IPS-20b (cell line): ENCODE data around the gene IL1A.
"Not testable (repeated sequence)": the region's sequence is repeated elsewhere in the genome, so short reads cannot be mapped to it uniquely, and the experiment has no call there.

Experiments
- H3K27ac ChIP-seq: one replicate; pipeline ENCODE4 v1.5.1; 2013; ENCODE audit warnings: low read length
- H3K27me3 ChIP-seq: 2 replicates; pipeline ENCODE4 v1.6.1; 2013; ENCODE audit warnings: mild to moderate bottlenecking, low read length, inconsistent platforms; ENCODE audit not compliant: insufficient read depth
- H3K36me3 ChIP-seq: 2 replicates; pipeline ENCODE4 v1.6.1; 2013; ENCODE audit warnings: low read depth, mild to moderate bottlenecking, inconsistent platforms, low read length, moderate library complexity; ENCODE audit not compliant: insufficient read depth
- H3K4me1 ChIP-seq: 2 replicates; pipeline ENCODE4 v1.6.1; 2013; ENCODE audit warnings: mild to moderate bottlenecking, control low read depth, inconsistent platforms, low read length, moderate library complexity; ENCODE audit not compliant: insufficient read depth
- H3K4me3 ChIP-seq: 2 replicates; pipeline ENCODE4 v1.5.1; 2013; ENCODE audit warnings: mild to moderate bottlenecking, low read length, inconsistent platforms
- H3K9ac ChIP-seq: 2 replicates; pipeline ENCODE4 v1.6.1; 2013; ENCODE audit warnings: low read depth, mild to moderate bottlenecking, inconsistent platforms, low read length, moderate library complexity
- H3K9me3 ChIP-seq: 2 replicates; pipeline ENCODE4 v1.6.1; 2013; ENCODE audit warnings: mild to moderate bottlenecking, low read depth, low read length, inconsistent platforms; ENCODE audit not compliant: insufficient read depth

IL1A gene, protein sequence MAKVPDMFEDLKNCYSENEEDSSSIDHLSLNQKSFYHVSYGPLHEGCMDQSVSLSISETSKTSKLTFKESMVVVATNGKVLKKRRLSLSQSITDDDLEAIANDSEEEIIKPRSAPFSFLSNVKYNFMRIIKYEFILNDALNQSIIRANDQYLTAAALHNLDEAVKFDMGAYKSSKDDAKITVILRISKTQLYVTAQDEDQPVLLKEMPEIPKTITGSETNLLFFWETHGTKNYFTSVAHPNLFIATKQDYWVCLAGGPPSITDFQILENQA

DNA sequence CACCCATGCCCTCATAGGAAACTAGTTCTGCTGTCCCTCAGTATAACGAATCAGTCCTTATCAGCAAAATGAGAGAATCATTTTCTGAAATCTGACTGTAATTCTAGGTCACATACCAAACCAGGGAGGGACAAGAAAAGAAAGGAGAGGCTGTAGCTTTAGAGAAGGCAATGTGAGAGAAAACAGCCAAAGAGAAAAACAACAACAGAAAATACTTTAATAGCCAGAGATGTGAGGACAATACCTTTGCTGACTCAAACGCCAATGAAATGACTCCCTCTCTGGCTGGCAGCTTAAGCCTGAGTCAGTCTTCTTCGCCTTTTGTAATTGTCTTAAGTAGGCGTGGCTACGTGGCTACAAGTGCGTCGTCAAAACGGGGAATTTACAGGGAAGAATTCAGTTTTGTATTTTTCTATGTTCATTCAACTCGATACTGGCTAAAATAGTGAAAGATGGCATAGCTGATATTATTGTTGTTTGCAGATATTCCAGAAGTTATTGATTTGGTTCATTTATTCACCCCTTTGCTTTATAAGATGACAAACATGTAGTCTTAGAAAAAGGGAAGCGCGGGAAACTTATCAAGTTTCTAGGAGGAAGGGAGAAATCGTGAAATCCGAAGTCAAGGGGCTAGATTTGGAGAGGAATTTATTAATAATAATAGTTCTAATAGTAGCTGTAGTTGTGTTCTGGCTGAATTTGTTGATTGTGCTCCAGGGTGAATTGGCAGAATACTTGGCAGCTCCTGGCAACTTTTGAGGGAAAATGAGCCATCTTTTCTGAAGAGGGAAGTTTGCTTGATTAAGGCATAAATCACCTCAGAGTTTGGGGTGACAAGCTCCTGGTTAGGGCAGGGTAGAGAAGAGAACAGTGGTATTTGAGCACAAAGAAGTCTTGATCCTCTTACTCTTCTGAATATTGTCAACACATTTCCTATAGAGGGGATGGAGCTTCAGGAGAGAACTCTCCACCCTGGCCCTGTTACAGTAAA is at the start of gene IL1A:
TSS of gene IL1A (minus strand) at position 295 of the 991 bp plus-strand sequence. CDS start 723 bp downstream, outside the sequence.
- Histone ChIP-seq H3K27me3 (no peaks in the 10 kb centered on the region), H3K27ac (no peak within 1 kb of the TSS), H3K9ac (no peak within 1 kb of the TSS), H3K4me1 (peaks cover 13% of the 10 kb centered on the region; the same call in 1 of the 2 replicates), H3K4me3 (peak within 1 kb of the TSS; percentile 47; the same call in 1 of the 2 replicates), H3K9me3 (no peaks in the 10 kb centered on the region), H3K36me3 (no peaks in the 10 kb centered on the region; the same call in 1 of the 2 replicates)

DNA sequence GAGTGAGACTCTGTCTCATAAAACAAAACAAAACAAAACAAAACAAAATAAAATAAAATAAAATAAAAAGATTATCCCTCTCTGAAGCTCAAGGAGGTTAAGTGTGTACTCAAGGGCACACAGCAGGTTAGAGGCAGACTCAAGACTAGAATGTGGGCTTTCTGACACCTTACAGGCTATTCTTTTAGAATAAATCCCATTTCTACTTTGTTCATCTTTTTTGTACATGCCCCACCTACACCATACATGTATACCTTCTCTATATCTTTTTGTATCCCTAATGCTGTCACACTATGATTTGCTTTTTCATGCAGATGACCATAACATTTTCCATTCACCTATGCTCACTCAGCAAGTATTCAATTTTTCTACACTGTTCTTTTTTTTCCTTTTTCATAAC is 49.7 kb upstream of the IL1A start:
- H3K27ac ChIP-seq = no peak overlapping the region
- H3K4me3 ChIP-seq = no peak overlapping the region
- H3K27me3 ChIP-seq = no peaks in the 10 kb centered on the region
- H3K36me3 ChIP-seq = no peaks in the 10 kb centered on the region
- H3K9ac ChIP-seq = no peak overlapping the region
- no peaks in the 10 kb centered on the region for H3K9me3 ChIP-seq
- H3K4me1 ChIP-seq = peaks cover 6% of the 10 kb centered on the region

DNA sequence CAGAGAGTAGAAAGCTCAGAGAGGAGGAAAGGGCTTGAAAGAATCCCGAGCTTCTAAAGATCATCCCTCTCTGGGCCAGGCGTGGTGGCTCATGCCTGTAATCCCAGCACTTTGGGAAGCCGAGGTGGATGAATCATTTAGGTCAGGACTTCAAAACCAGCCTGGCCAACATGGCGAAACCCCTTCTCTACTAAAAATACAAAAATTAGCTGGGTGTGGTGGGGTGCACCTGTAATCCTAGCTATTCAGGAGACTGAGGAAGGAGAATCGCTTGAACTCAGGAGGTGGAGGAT is 49.3 kb upstream of the IL1A start:
- not testable (repeated sequence) for H3K9ac ChIP-seq, H3K36me3 ChIP-seq, H3K9me3 ChIP-seq, H3K4me1 ChIP-seq, H3K4me3 ChIP-seq, H3K27ac ChIP-seq, H3K27me3 ChIP-seq

DNA sequence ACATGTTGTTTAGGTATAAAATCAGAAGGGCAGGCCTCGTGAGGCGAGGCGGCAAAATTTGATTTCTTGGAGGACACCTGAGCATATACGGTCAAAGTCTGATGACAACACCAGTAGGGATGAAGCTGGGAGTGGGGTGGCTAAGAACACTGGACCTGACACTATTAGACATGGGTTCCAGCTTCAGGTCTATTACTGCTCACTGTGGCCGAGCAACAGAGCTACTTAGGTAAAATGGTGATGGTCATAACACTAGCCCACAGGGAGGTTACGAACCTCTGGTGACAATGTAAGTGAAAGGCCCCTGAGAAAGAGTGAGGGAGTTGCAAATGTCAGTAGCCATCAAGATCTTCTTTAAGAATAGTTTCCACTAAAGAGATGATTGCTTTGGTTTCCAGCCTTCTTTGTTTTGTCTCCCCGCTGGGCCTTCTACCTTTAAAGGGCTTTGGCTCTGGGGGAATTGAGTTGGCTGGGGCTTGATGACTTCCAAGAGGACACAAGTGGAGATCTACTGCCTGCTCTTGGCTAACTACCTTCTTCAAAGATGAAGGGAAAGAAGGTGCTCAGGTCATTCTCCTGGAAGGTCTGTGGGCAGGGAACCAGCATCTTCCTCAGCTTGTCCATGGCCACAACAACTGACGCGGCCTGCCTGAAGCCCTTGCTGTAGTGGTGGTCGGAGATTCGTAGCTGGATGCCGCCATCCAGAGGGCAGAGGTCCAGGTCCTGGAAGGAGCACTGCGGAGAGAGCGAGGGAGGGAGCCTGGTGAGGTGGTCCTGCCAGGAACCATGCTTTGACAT is 48.7 kb upstream of the IL1A start:
- Histone ChIP-seq H3K4me3 (no peak overlapping the region), H3K27ac (no peak overlapping the region), H3K4me1 (peaks cover 6% of the 10 kb centered on the region; the same call in 1 of the 2 replicates), H3K27me3 (no peaks in the 10 kb centered on the region), H3K9me3 (no peaks in the 10 kb centered on the region), H3K9ac (no peak overlapping the region), H3K36me3 (no peaks in the 10 kb centered on the region)

DNA sequence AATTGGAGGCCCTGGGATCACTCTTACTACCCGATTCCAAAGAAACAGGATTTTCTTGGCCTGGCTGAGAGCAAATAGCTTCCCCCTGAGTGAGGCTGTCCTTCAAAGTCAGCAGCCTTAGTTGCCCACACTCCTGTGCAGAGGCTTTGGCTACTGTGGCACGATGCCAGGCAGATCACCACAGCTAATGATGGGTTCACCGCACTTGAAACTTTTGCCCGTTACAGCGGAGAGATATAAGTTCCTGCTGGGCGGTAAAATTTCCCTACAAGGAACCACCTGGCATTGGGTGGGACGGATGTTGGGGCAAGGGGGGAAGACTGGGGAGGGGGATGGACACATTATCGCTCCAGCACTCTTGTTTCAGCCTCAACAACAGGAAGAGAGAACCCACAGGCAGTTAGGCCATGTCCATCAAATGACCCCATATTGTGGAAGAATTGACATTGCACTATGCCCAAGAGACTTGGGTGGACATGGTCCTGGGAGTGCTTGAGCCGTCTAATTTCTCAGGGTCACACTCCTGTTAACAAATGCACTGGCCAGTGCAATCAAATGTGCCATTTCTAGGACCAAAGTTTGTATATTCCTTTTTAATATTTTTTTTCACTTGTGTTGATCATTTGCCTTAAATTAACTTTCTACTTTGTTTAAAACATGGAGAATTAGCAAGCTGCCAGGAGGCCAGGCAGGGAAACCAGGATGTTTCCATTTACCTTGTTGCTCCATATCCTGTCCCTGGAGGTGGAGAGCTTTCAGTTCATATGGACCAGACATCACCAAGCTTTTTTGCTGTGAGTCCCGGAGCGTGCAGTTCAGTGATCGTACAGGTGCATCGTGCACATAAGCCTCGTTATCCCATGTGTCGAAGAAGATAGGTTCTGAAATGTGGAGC is 47.9 kb upstream of the IL1A start:
- peaks cover 6% of the 10 kb centered on the region; the same call in 1 of the 2 replicates for H3K4me1 ChIP-seq
- no peak overlapping the region for H3K4me3 ChIP-seq
- no peaks in the 10 kb centered on the region for H3K36me3 ChIP-seq
- no peak overlapping the region for H3K27ac ChIP-seq
- no peak overlapping the region for H3K9ac ChIP-seq
- no peaks in the 10 kb centered on the region for H3K9me3 ChIP-seq
- no peaks in the 10 kb centered on the region for H3K27me3 ChIP-seq

DNA sequence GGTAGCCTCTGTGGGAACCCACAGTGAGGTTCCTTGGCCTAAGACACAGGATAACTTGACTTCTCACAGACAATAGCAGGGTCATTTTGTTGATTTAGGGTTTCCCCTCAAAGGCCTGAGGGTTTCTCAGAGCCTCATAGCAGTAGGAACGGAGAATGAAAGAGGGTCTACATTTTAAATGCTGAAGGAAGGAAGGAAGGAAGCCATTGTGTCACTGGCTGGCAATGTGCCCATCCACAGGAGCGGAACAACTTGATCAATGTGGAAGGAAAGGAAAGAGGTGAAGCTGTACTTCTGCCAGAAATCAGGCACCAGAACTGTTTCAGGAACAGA is 47.2 kb upstream of the IL1A start:
- Histone ChIP-seq H3K4me1 (peaks cover 4% of the 10 kb centered on the region; the same call in 1 of the 2 replicates), H3K27me3 (no peaks in the 10 kb centered on the region), H3K4me3 (no peak overlapping the region), H3K36me3 (no peaks in the 10 kb centered on the region), H3K27ac (no peak overlapping the region), H3K9me3 (no peaks in the 10 kb centered on the region), H3K9ac (no peak overlapping the region)

DNA sequence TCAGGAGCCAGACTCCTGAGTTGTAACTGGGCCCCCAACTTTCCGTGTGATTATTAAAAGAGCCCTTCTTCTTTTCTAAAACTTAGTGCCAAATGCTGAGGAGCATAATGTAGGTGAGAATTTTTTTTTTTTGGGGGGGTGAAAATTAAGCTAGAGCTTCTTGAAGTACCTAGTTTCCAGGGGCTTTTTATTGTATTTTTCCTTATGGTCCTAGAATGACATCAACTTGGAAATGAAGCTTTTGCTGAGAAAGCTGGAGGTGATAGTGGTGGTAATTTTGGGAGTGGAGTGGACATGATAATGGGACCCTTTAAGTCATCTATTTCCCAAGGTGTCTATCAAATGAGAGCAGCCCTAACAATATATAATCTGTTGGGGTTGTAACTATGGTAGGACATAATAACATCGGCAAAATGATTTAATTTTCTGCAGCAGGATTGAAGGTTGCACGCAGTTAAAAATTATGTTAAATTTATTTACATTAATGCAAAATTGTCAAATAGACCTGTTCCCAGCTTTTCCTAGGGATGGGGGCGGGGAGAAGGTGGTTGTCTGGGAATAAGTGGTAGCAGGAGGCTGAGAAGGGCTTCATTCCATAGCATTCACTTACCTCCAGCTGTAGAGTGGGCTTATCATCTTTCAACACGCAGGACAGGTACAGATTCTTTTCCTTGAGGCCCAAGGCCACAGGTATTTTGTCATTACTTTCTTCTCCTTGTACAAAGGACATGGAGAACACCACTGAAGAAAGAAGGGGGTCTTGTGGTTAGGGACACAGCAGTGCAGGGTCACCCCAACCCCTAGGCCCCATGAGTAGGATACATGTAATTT is 46.6 kb upstream of the IL1A start:
- Histone ChIP-seq H3K9ac (no peak overlapping the region), H3K4me3 (no peak overlapping the region), H3K4me1 (no peaks in the 10 kb centered on the region), H3K36me3 (no peaks in the 10 kb centered on the region), H3K9me3 (no peaks in the 10 kb centered on the region), H3K27ac (no peak overlapping the region), H3K27me3 (no peaks in the 10 kb centered on the region)

DNA sequence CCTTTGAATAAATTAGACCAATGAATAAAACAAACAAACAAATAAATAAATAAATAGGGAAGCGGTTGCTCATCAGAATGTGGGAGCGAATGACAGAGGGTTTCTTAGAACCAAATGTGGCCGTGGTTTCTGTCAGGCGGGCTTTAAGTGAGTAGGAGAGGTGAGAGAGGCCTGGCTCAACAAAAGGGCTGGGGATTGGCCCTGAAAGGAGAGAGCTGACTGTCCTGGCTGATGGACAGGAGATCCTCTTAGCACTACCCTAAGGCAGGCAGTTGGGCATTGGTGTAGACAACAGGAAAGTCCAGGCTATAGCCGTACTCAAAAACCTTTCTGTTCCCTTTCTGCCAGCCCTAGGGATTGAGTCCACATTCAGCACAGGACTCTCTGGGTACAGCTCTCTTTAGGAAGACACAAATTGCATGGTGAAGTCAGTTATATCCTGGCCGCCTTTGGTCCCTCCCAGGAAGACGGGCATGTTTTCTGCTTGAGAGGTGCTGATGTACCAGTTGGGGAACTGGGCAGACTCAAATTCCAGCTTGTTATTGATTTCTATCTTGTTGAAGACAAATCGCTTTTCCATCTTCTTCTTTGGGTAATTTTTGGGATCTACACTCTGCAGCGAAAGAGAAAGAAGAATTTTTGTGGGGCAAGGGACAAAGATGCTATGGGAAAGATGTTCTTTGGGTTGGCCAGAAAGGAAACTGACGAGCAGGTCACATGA is 45.8 kb upstream of the IL1A start:
- Histone ChIP-seq H3K9me3 (no peaks in the 10 kb centered on the region), H3K4me3 (no peak overlapping the region), H3K4me1 (no peaks in the 10 kb centered on the region), H3K36me3 (no peaks in the 10 kb centered on the region), H3K27ac (no peak overlapping the region), H3K27me3 (no peaks in the 10 kb centered on the region), H3K9ac (no peak overlapping the region)

DNA sequence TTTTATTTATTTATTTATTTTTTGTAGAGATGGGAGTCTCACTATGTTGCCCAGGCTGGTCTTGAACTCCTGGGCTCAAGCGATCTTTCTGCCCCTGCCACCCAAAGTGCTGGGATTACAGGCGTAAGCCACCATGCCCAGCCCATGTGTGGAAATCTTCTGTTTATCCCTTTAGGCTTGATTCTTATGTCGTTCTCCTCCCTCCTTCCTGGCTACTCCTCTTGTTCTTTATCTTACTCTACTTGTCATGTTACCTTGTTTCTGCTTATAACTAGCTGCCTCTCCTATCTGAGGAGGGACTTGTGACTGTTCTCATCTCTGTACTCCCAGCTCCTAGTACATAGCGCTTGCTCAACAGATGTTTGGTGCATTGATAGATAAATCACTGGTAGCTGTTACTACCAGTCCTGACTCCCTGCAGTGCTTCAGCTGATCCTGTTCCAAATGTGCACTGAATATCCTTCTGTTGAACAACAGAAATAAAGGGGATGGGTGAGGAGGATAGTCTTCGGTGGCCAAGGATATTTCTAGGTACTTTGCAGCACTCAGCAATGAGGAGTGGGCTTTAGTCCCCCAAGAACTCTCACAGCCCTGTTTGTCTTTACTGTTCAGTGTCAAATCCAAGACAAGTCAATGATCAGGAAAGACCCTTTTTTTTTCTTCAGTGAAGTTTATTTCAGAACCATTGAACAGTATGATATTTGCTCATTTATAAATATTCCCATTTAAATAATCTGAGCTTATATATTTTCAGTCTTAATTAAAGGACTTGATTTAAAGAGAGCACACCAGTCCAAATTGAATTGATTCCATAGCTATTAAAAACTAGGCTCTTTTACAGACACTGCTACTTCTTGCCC is 45.0 kb upstream of the IL1A start:
- no peaks in the 10 kb centered on the region for H3K9me3 ChIP-seq
- no peak overlapping the region for H3K27ac ChIP-seq
- H3K27me3 ChIP-seq = no peaks in the 10 kb centered on the region
- no peaks in the 10 kb centered on the region for H3K36me3 ChIP-seq
- H3K4me3 ChIP-seq = no peak overlapping the region
- H3K4me1 ChIP-seq = no peaks in the 10 kb centered on the region
- no peak overlapping the region for H3K9ac ChIP-seq
